ENCODE results near the gene SIGLEC8. TPM values are rescaled to one million over a fixed set of nuclear protein-coding genes. Genes with fewer than 3 reads are reported as not detected.

Gene SIGLEC8
- polyA plus RNA-seq, 4 donors = 0.22 to 1.1 (median 0.59) TPM; not detected in 1

DNA sequence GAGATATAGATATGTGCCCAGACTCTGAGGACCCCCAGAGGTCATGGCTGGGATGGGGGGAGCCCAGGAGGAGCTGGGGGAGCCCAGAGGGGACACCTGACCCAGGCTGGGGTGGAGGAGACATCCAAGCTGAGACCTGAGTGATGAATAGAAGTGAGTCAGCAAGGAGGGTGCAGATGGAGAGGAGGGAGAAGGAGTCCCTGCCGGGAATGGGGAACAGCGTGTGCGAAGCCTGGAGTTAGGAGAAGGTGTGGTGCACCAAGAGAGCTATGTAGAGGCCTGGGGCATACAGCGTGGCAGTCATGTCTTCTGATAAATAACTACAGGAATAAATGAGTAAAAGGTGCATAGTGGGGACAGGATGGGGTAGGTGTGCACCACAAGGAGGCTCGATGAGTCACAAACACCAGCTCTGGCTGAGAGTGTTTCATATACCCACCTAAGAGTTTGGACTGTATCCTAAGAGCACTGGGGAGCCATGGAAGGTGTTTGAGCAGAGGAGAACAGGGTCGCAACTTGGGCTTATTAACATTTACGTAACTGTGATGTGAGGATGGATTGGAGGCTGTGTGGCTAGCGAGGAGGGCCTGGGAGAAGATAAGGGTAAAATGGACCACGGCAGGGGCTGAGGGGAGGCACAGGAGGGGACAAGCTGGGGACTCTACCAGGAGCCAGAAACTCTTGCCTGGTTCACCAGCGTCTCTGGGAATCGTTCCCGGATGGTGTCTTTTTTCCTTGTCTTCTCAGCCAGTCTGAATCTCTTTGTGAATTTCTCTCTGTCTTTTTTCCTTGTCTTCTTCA is 21.5 kb upstream of the SIGLEC8 start:
- Histone ChIP-seq H3K27me3 (ENCODE audit: control insufficient read depth in 3 of 3, insufficient read depth in 3 of 3, low read length in 3 of 3) (no peaks in the 10 kb centered on the region), H3K9me3 (ENCODE audit: control insufficient read depth in 2 of 2, insufficient read depth in 1 of 2, low read depth in 1 of 2, low read length in 1 of 2) (peaks cover 0 to 12% of the 10 kb centered on the region in 2 donors), H3K27ac (ENCODE audit: low read depth in 1 of 3, low read length in 2 of 3) (peak overlapping the region in 2 of 3 donors; percentile 77 to 99), H3K4me1 (ENCODE audit: control insufficient read depth in 3 of 3, insufficient read depth in 2 of 3, low read depth in 1 of 3, low read length in 2 of 3) (peaks cover 0 to 36% (median 2%) of the 10 kb centered on the region in 3 donors), H3K36me3 (ENCODE audit: control insufficient read depth in 3 of 3, insufficient read depth in 2 of 3, low read depth in 1 of 3, low read length in 3 of 3) (peaks cover 0 to 21% (median 0%) of the 10 kb centered on the region in 3 donors), H3K4me3 (ENCODE audit: low read depth in 1 of 3, low read length in 3 of 3) (peak overlapping the region in 2 of 3 donors; percentile 66 to 76)
- FAIRE-seq (no peak), DNase-seq (peak; percentile 13 to 16)
- WGBS, 3 donors = 80% methylated on average over 12 of the region's 12 CpGs

DNA sequence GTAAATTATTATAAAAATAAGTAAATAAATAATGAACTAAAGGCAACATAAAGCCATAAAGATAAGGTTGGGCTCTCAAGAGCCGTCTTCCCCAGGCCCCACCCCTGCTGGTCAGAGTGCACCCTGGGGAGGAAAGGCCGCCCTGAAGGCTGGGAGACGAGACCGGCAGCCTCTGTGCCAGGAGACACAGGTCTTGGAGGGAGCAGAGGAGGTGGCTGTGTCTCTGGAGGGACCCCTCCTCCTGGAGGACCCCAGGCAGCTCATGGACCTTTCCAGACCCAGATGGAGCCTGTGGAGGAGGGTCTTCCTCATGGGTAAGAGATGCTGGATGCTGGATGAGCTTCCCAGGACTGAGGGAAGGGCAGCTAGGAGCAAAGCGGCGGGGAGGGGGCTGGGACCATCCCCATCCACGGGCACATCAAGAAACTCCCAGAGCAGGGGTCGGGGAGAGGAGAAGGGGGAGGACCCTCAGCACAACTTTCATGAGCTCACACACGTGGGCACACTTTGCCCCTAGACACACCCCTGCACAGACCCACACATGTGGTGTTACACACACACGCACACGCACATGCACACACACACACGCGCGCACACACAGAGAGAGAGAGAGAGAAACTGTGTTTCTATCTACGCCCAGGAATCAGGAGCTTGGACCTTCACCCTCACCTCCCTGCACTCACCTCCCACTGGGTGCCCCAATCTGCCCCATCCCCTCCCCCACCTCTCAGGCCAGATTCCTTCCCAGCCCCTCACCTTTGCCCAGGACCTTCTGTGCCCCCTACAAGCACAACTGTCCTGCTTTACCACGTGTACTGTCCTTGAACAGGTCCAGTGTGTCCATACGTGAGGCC is 20.4 kb upstream of the SIGLEC8 start, which contains the start of gene CEACAM18:
Gene CEACAM18 (plus strand): TSS at position 159 of the 854 bp plus-strand sequence.
- DNase-seq (peak; percentile 90 to 92), FAIRE-seq (no peak)
- Histone ChIP-seq H3K27ac (ENCODE audit: low read depth in 1 of 3, low read length in 2 of 3) (peak within 1 kb of the TSS; percentile 90 to 99 (median 97)), H3K36me3 (ENCODE audit: control insufficient read depth in 3 of 3, insufficient read depth in 2 of 3, low read depth in 1 of 3, low read length in 3 of 3) (peaks cover 0 to 19% (median 0%) of the 10 kb centered on the region in 3 donors), H3K4me3 (ENCODE audit: low read depth in 1 of 3, low read length in 3 of 3) (peak within 1 kb of the TSS in 2 of 3 donors; percentile 66 to 76), H3K4me1 (ENCODE audit: control insufficient read depth in 3 of 3, insufficient read depth in 2 of 3, low read depth in 1 of 3, low read length in 2 of 3) (peaks cover 0 to 47% (median 7%) of the 10 kb centered on the region in 3 donors), H3K9me3 (ENCODE audit: control insufficient read depth in 2 of 2, insufficient read depth in 1 of 2, low read depth in 1 of 2, low read length in 1 of 2) (peaks cover 0 to 14% of the 10 kb centered on the region in 2 donors), H3K27me3 (ENCODE audit: control insufficient read depth in 3 of 3, insufficient read depth in 3 of 3, low read length in 3 of 3) (no peaks in the 10 kb centered on the region)
- 20 to 46% (median 34%) methylated on average over 12 to 17 of the region's 17 CpGs for WGBS, 3 donors

DNA sequence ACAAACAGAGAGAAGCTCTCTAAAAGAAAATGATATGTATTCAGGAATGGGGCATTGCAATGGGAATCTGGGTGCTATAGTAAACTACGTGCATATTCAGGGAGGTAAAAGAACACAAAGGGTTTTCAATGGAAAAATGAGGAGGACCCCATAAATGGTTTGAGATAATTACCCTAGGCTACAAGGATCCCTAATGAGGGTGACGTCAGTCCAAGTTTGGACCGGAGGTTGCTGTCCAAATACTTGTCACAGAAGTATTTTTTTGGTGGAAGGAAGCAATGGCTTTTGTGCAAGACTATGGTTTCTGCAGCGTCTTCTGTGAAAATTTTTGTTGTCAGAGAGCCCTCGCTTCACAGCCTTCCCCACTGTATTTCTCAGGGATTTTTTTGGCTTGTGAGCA is 19.1 kb upstream of the SIGLEC8 start:
- Histone ChIP-seq H3K9me3 (ENCODE audit: control insufficient read depth in 2 of 2, insufficient read depth in 1 of 2, low read depth in 1 of 2, low read length in 1 of 2) (peaks cover 0 to 16% of the 10 kb centered on the region in 2 donors), H3K4me3 (ENCODE audit: low read depth in 1 of 3, low read length in 3 of 3) (no peak overlapping the region), H3K4me1 (ENCODE audit: control insufficient read depth in 3 of 3, insufficient read depth in 2 of 3, low read depth in 1 of 3, low read length in 2 of 3) (peaks cover 0 to 53% (median 7%) of the 10 kb centered on the region in 3 donors), H3K27me3 (ENCODE audit: control insufficient read depth in 3 of 3, insufficient read depth in 3 of 3, low read length in 3 of 3) (no peaks in the 10 kb centered on the region), H3K27ac (ENCODE audit: low read depth in 1 of 3, low read length in 2 of 3) (peak overlapping the region; percentile 82 to 99 (median 88)), H3K36me3 (ENCODE audit: control insufficient read depth in 3 of 3, insufficient read depth in 2 of 3, low read depth in 1 of 3, low read length in 3 of 3) (peaks cover 0 to 12% (median 0%) of the 10 kb centered on the region in 3 donors)
- peak in 1 of 2 donors; percentile 23 for DNase-seq
- FAIRE-seq = no peak
- WGBS, 3 donors = 66 to 69% (median 69%) methylated on average over 5 of the region's 5 CpGs

DNA sequence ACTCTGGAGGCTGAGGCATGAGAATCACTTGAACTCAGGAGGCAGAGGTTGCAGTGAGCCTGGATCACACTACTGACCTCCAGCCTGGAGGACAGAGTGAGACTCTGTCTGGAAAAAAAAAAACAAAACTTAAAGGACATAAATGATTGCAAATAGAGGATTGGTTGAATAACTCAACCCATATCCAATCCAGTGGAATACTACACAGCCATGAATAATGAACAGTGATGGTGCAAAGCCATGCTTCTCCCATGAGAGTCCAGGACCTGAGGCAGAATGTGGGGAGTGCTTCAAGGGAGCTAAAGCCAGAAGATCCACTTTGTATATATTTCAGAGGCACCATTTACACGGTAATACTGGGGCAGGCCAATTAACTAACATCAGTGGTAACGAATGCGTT is 17.9 kb upstream of the SIGLEC8 start:
- peaks cover 0 to 5% (median 0%) of the 10 kb centered on the region in 3 donors for H3K36me3 ChIP-seq (ENCODE audit: control insufficient read depth in 3 of 3, insufficient read depth in 2 of 3, low read depth in 1 of 3, low read length in 3 of 3)
- DNase-seq = no peak
- peak overlapping the region in 2 of 3 donors; percentile 83 to 95 for H3K27ac ChIP-seq (ENCODE audit: low read depth in 1 of 3, low read length in 2 of 3)
- H3K4me1 ChIP-seq (ENCODE audit: control insufficient read depth in 3 of 3, insufficient read depth in 2 of 3, low read depth in 1 of 3, low read length in 2 of 3) = peaks cover 0 to 54% (median 7%) of the 10 kb centered on the region in 3 donors
- peaks cover 0 to 16% of the 10 kb centered on the region in 2 donors for H3K9me3 ChIP-seq (ENCODE audit: control insufficient read depth in 2 of 2, insufficient read depth in 1 of 2, low read depth in 1 of 2, low read length in 1 of 2)
- H3K27me3 ChIP-seq (ENCODE audit: control insufficient read depth in 3 of 3, insufficient read depth in 3 of 3, low read length in 3 of 3) = no peaks in the 10 kb centered on the region
- H3K4me3 ChIP-seq (ENCODE audit: low read depth in 1 of 3, low read length in 3 of 3) = no peak overlapping the region
- FAIRE-seq = no peak
- WGBS, 3 donors = 78 to 94% (median 89%) methylated on average over 3 of the region's 3 CpGs

DNA sequence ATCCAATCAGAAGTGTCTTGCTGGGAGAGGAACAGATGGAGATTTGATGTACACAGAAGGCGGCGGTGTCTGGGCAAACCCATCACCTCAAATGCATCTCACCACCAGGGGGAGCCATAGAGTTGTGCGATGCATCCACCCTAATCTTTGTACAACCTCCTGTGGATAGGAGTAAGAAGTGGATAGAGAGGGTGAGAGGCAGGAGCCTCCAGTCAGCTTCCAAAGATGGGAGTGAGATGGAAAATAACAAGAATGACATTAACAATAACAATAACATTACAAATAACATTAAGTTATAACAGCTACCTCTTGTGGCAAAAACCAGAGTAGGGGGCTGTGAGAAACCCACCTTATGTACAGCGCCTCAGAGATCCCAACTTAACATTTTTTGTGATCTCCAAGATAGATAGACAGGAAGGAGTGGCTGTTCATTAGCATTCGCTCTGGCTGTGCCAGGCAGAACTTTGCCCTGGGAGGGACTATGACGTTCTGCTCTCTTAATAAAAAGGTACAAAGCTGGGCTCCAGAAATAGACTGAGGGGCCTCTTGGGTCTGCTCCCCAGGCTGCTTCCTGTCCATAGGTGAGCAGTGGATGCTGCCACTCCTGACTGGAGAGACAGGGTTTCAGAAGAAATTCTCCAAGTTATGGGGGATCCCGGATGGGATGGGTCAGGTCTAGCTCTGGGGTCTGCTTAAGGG is 14.9 kb upstream of the SIGLEC8 start:
- peak overlapping the region; percentile 75 to 95 (median 93) for H3K27ac ChIP-seq (ENCODE audit: low read depth in 1 of 3, low read length in 2 of 3)
- H3K4me3 ChIP-seq (ENCODE audit: low read depth in 1 of 3, low read length in 3 of 3) = no peak overlapping the region
- H3K9me3 ChIP-seq (ENCODE audit: control insufficient read depth in 2 of 2, insufficient read depth in 1 of 2, low read depth in 1 of 2, low read length in 1 of 2) = peaks cover 0 to 16% of the 10 kb centered on the region in 2 donors
- H3K27me3 ChIP-seq (ENCODE audit: control insufficient read depth in 3 of 3, insufficient read depth in 3 of 3, low read length in 3 of 3) = no peaks in the 10 kb centered on the region
- no peaks in the 10 kb centered on the region for H3K36me3 ChIP-seq (ENCODE audit: control insufficient read depth in 3 of 3, insufficient read depth in 2 of 3, low read depth in 1 of 3, low read length in 3 of 3)
- peaks cover 0 to 43% (median 7%) of the 10 kb centered on the region in 3 donors for H3K4me1 ChIP-seq (ENCODE audit: control insufficient read depth in 3 of 3, insufficient read depth in 2 of 3, low read depth in 1 of 3, low read length in 2 of 3)
- DNase-seq (peak; percentile 93 to 94), FAIRE-seq (no peak)
- 21 to 32% (median 31%) methylated on average over 7 of the region's 7 CpGs for WGBS, 3 donors

DNA sequence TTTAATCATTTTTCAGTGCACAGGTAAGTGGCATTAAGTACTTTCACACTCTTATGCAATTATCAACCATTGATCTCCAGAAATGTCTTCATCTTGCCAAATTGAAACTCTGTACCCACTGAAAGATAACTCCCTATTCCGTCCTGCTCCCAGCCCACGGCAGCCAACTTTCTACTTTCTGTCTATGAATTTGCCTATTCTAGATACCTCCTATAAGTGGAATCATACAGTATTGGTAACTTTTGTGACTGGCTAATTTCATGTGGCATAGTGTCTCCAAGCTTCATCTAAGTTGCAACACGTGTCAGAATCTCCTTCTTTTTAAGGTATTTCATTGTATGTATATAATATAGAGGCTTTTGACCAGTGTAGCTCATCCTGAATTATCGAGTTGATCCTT is 14.4 kb upstream of the SIGLEC8 start:
- WGBS, 3 donors = 4 to 14% (median 10%) methylated on average over 4 of the region's 4 CpGs
- Histone ChIP-seq H3K27me3 (ENCODE audit: control insufficient read depth in 3 of 3, insufficient read depth in 3 of 3, low read length in 3 of 3) (peaks cover 0 to 2% (median 0%) of the 10 kb centered on the region in 3 donors), H3K4me1 (ENCODE audit: control insufficient read depth in 3 of 3, insufficient read depth in 2 of 3, low read depth in 1 of 3, low read length in 2 of 3) (peaks cover 0 to 38% (median 7%) of the 10 kb centered on the region in 3 donors), H3K9me3 (ENCODE audit: control insufficient read depth in 2 of 2, insufficient read depth in 1 of 2, low read depth in 1 of 2, low read length in 1 of 2) (peaks cover 0 to 12% of the 10 kb centered on the region in 2 donors), H3K27ac (ENCODE audit: low read depth in 1 of 3, low read length in 2 of 3) (no peak overlapping the region), H3K4me3 (ENCODE audit: low read depth in 1 of 3, low read length in 3 of 3) (no peak overlapping the region), H3K36me3 (ENCODE audit: control insufficient read depth in 3 of 3, insufficient read depth in 2 of 3, low read depth in 1 of 3, low read length in 3 of 3) (no peaks in the 10 kb centered on the region)
- FAIRE-seq = no peak
- DNase-seq = no peak

DNA sequence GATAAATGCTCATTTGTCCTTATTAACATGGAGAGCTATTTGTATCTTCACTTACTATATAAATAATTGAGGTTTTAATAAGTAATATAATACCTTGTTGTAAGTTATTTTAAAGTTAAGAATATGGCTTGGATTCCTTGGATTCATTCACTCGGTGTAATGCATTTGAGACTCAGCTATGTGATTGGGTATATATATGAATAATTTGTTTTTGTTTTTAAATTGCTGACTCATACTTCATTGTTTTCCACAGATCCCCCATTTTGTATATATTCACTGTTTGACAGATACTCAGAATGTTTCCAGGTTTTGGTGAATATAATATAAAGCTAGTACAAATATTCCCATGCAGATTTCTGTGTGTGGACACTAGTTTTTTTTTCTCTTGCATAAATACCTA is 13.3 kb upstream of the SIGLEC8 start:
- Histone ChIP-seq H3K27ac (ENCODE audit: low read depth in 1 of 3, low read length in 2 of 3) (no peak overlapping the region), H3K4me1 (ENCODE audit: control insufficient read depth in 3 of 3, insufficient read depth in 2 of 3, low read depth in 1 of 3, low read length in 2 of 3) (peaks cover 0 to 30% (median 7%) of the 10 kb centered on the region in 3 donors), H3K27me3 (ENCODE audit: control insufficient read depth in 3 of 3, insufficient read depth in 3 of 3, low read length in 3 of 3) (peaks cover 0 to 2% (median 0%) of the 10 kb centered on the region in 3 donors), H3K4me3 (ENCODE audit: low read depth in 1 of 3, low read length in 3 of 3) (no peak overlapping the region), H3K36me3 (ENCODE audit: control insufficient read depth in 3 of 3, insufficient read depth in 2 of 3, low read depth in 1 of 3, low read length in 3 of 3) (no peaks in the 10 kb centered on the region), H3K9me3 (ENCODE audit: control insufficient read depth in 2 of 2, insufficient read depth in 1 of 2, low read depth in 1 of 2, low read length in 1 of 2) (peaks cover 0 to 10% of the 10 kb centered on the region in 2 donors)
- FAIRE-seq (no peak), DNase-seq (no peak)
- WGBS, 3 donors = 66 to 86% (median 76%) methylated on average over 1 of the region's 1 CpG

All from small intestine (tissue), 7 donors.